Measurements from ENCODE around the gene ANKRD22. TPM values are rescaled to one million over a fixed set of nuclear protein-coding genes. Genes with fewer than 3 reads are reported as not detected.
"Not testable (repeated sequence)": the region's sequence is repeated elsewhere in the genome, so short reads cannot be mapped to it uniquely, and the experiment has no call there.

Gene ANKRD22
- total RNA-seq, 3 donors from 2014 or later, result 0.59 to 1.6 TPM; not detected in 1

DNA sequence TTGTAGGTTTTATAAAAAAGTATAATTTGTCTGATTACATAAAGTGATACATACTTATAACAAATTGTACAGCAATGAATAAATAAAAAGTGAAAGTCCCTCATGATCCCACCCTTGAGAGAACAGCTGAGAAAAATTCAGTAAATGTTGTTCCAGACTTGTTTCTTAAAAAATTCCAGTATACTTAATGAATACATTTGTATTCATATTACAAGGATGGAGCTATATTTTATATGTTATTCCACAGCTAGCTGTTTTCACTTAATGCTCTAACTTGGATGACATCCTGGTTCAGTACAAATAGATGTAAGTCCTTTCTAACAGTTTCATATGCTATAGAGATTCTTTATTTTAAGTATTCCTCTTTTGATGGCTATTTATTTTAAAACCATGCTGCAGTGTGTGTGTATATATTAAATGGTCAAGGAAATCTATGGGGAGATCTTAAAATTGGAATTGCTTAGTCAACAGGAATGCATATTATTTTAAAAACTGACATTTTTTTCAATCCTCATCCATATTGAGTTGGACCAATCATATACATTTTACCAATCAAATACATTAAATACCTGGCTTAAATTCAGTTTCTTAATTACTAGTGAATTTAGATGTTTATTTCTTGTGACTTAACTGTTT is 37.3 kb upstream of the ANKRD22 start:
- intact Hi-C loops (cut with DNase I; ENCODE audit: low total_unique reads), result no loop called here
- H3K4me1 ChIP-seq, result no peaks in the 10 kb centered on the region
- H3K27ac ChIP-seq, result no peak overlapping the region
- no peak for DNase-seq (ENCODE audit: low spot score in 2 of 2)
- no peaks in the 10 kb centered on the region for H3K27me3 ChIP-seq
- H3K36me3 ChIP-seq, result no peaks in the 10 kb centered on the region
- TF ChIP-seq POLR2AphosphoS5 (IDR thresholded peaks at IDR 0.05) (no peak), CTCF (IDR thresholded peaks at IDR 0.05) (no peak), POLR2A (IDR thresholded peaks at IDR 0.05) (no peak)
- H3K4me3 ChIP-seq, result no peak overlapping the region
- no peaks in the 10 kb centered on the region for H3K9me3 ChIP-seq

DNA sequence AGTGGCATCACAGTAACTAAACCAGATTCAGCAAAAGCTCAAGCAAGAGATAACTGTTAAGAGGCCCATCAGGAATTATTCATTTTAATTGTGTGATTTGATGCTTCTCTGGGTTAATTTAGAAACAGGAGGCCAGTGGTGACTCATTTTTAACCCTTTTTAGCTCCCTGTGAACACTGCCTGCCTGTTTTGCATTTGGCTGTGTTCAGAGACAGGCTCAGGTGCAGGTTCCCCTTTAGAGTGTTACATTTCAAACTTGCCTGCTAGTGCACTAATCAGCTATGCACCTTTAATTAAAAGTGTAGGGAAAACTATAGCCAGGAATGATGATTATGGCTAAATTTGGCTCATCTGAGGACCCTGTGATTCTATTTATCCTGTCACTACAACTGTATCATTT is 34.9 kb upstream of the ANKRD22 start:
- DNase-seq (ENCODE audit: low spot score in 2 of 2), result no peak
- no peaks in the 10 kb centered on the region for H3K9me3 ChIP-seq
- TF ChIP-seq POLR2A (IDR thresholded peaks at IDR 0.05) (no peak), CTCF (IDR thresholded peaks at IDR 0.05) (no peak), POLR2AphosphoS5 (IDR thresholded peaks at IDR 0.05) (no peak)
- no peak overlapping the region for H3K27ac ChIP-seq
- no peaks in the 10 kb centered on the region for H3K4me1 ChIP-seq
- intact Hi-C loops (cut with DNase I; ENCODE audit: low total_unique reads), result no loop called here
- no peak overlapping the region for H3K4me3 ChIP-seq
- H3K36me3 ChIP-seq, result no peaks in the 10 kb centered on the region
- H3K27me3 ChIP-seq, result no peaks in the 10 kb centered on the region

- Histone ChIP-seq H3K4me1 (peaks cover 0 to 3% of the 10 kb centered on the region in 2 donors), H3K4me3 (no peak overlapping the region), H3K27ac (no peak overlapping the region), H3K27me3 (no peaks in the 10 kb centered on the region), H3K36me3 (no peaks in the 10 kb centered on the region), H3K9me3 (no peaks in the 10 kb centered on the region)
- TF ChIP-seq CTCF (IDR thresholded peaks at IDR 0.05) (no peak), POLR2AphosphoS5 (IDR thresholded peaks at IDR 0.05) (no peak), POLR2A (IDR thresholded peaks at IDR 0.05) (no peak)
- DNase-seq (ENCODE audit: low spot score in 2 of 2), result no peak
- intact Hi-C loops (cut with DNase I; ENCODE audit: low total_unique reads), result no loop called here
Measured at GRCh38 chr10:88883448-88883809, 31.8 kb upstream of the ANKRD22 start.

- DNase-seq (ENCODE audit: low spot score in 2 of 2); H3K4me3 ChIP-seq; H3K9me3 ChIP-seq; H3K4me1 ChIP-seq; H3K27me3 ChIP-seq; intact Hi-C loops (cut with DNase I; ENCODE audit: low total_unique reads); H3K36me3 ChIP-seq: not testable (repeated sequence)
- H3K27ac ChIP-seq, result peak overlapping the region; percentile 40 to 94
Measured at GRCh38 chr10:88882646-88883447, 31.2 kb upstream of the ANKRD22 start.

- Histone ChIP-seq H3K27me3 (no peaks in the 10 kb centered on the region), H3K36me3 (no peaks in the 10 kb centered on the region), H3K9me3 (no peaks in the 10 kb centered on the region), H3K4me3 (no peak overlapping the region), H3K4me1 (peaks cover 0 to 3% of the 10 kb centered on the region in 2 donors), H3K27ac (peak overlapping the region; percentile 40 to 94)
- intact Hi-C loops (cut with DNase I; ENCODE audit: low total_unique reads), result no loop called here
- TF ChIP-seq POLR2AphosphoS5 (IDR thresholded peaks at IDR 0.05) (no peak), POLR2A (IDR thresholded peaks at IDR 0.05) (no peak), CTCF (IDR thresholded peaks at IDR 0.05) (no peak)
- no peak for DNase-seq (ENCODE audit: low spot score in 2 of 2)
Measured at GRCh38 chr10:88881922-88882645, 30.4 kb upstream of the ANKRD22 start.

Data from breast epithelium (tissue), 4 donors.